ENCODE results near the gene SENP1.

The SENP1 gene

DNA sequence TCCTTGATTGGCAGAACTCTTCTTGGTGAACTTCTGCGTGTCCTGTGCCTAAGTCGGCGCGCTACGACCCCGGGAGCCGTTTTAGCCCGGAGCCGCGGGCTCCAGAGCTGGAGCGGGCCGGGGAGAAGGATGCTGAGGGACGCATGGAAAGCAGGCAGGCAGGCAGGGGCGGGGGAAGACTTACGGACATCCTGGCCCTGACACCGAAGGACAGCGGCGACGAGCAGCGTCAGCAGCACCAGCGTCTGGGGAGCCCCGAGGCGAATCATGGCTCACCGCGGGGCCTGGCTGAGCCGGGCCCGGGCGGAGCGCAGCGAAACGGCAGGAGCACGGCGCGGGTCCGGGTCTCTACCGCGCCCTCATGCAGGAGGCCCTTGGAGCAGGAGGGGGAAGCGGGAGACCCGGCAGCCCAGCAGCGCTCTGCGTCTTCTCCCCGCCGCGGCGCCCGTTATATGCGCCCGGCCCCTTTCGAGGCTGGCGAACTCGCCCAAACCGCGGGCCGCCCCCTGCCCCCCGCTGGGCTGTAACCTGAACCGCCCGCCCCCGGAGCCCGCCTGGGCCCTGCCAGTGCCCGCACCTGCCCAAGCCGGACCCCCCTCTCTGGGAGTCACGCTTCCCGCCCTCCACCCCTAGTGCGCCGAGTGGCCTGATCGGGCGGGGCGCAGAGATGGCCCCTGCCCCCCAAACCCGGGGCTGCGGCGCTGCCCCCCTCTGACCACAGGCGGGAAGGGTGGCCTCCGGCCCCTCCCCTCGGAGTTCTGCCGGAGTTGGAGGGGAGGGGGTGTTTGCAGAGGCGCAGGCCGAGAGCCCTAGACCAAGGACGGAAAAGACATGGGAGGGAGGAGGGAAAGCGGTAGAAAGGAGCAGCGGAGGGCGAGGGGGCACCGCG is 101.6 kb downstream of the SENP1 start, which contains the start of gene COL2A1:
COL2A1 (minus strand) TSS at position 424 of the 889 bp plus-strand sequence; CDS start at position 269, 155 bp downstream.
- CTCF ChIA-PET = interaction anchor here (0.8 to 1.4 kb wide), 3 partner anchors 12 to 49 kb away, joined by 3 read pairs; no protein-coding TSS in a partner anchor
- WGBS (ENCODE audit: insufficient coverage) = under 1% methylated on average over 62 of the region's 83 CpGs
- Histone ChIP-seq H3K4me3 (ENCODE audit: control insufficient read depth in 1 of 7, extremely low read depth in 1 of 7, insufficient read depth in 4 of 7, low read depth in 2 of 7, low read length in 6 of 7) (peak within 1 kb of the TSS; percentile 18 to 68 (median 51)), H3K36me3 (ENCODE audit: control insufficient read depth in 4 of 4, insufficient read depth in 4 of 4, low read length in 3 of 4) (no peaks in the 10 kb centered on the region), H3K9me3 (ENCODE audit: control extremely low read depth in 1 of 5, control insufficient read depth in 4 of 5, insufficient read depth in 2 of 5, low read depth in 1 of 5, low read length in 4 of 5) (no peaks in the 10 kb centered on the region), H3K27ac (ENCODE audit: insufficient read depth in 1 of 2, low read depth in 1 of 2, low read length in 2 of 2, poor library complexity in 1 of 2, severe bottlenecking in 2 of 2) (no peak within 1 kb of the TSS), H3K4me1 (ENCODE audit: control extremely low read depth in 1 of 4, control insufficient read depth in 4 of 4, insufficient read depth in 4 of 4, low read length in 3 of 4) (peaks cover 3 to 45% (median 43%) of the 10 kb centered on the region in 4 experiments), H3K27me3 (replicated peaks in 2 of 5; ENCODE audit: control insufficient read depth in 4 of 5, insufficient read depth in 5 of 5, low read length in 4 of 5) (peaks cover 9 to 93% (median 58%) of the 10 kb centered on the region in 5 experiments)
- peak; percentile 22 to 74 (median 64) for DNase-seq
- POLR2A ChIA-PET = no interaction called here

DNA sequence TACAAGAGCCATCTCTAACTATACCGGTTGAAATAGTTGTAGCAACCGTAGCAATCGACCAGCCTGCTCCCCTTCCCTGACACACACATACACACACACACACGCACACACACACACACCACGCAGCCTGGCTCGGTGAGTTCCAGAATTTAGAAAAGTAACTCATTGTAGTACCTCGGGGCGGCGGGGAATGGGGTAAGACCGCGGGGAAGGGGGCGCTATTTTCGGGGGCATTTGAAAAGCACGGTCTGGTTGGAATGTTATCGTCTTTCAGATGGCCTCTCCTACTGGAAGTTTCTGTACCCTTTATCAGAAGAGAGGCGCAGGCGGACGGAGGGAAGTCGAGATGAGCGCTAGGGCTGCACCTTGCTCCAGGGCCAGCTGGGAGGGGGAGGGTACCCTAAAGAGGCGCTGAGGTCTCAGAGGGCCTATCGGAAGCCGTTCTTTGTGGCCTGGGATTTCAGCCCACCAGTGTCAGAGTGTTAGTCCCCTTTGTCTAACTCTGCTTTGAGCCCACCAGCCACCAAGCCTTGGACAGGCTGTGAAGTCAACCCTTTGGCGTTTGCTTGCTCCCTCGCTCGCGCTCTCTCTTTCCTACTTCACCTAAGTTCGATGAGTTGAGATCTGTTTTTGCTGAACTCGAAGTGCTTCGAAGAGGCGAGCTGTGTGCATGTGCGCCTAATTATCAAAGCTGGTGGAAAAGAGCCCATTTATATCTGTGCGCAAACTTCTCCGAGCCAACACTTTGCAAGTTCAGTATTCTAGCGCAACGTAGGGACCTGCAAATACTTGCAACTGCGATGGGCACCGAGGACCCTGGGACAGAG is 102.4 kb downstream of the SENP1 start:
- peak; percentile 56 to 73 (median 64) for DNase-seq
- no peaks in the 10 kb centered on the region for H3K9me3 ChIP-seq (ENCODE audit: control extremely low read depth in 1 of 5, control insufficient read depth in 4 of 5, insufficient read depth in 2 of 5, low read depth in 1 of 5, low read length in 4 of 5)
- ChIA-PET POLR2A (no interaction called here), CTCF (interaction anchor here (0.8 to 1.6 kb wide), 4 partner anchors 12 to 97 kb away, joined by 3 to 7 read pairs (median 3); no protein-coding TSS in a partner anchor)
- peaks cover 3 to 45% (median 43%) of the 10 kb centered on the region in 4 experiments for H3K4me1 ChIP-seq (ENCODE audit: control extremely low read depth in 1 of 4, control insufficient read depth in 4 of 4, insufficient read depth in 4 of 4, low read length in 3 of 4)
- H3K4me3 ChIP-seq (ENCODE audit: control insufficient read depth in 1 of 7, extremely low read depth in 1 of 7, insufficient read depth in 4 of 7, low read depth in 2 of 7, low read length in 6 of 7) = peak overlapping the region; percentile 18 to 68 (median 51)
- no peaks in the 10 kb centered on the region for H3K36me3 ChIP-seq (ENCODE audit: control insufficient read depth in 4 of 4, insufficient read depth in 4 of 4, low read length in 3 of 4)
- no peak overlapping the region for H3K27ac ChIP-seq (ENCODE audit: insufficient read depth in 1 of 2, low read depth in 1 of 2, low read length in 2 of 2, poor library complexity in 1 of 2, severe bottlenecking in 2 of 2)
- 1% methylated on average over 31 of the region's 38 CpGs for WGBS (ENCODE audit: insufficient coverage)
- peaks cover 9 to 94% (median 62%) of the 10 kb centered on the region in 5 experiments for H3K27me3 ChIP-seq (replicated peaks in 2 of 5; ENCODE audit: control insufficient read depth in 4 of 5, insufficient read depth in 5 of 5, low read length in 4 of 5)

DNA sequence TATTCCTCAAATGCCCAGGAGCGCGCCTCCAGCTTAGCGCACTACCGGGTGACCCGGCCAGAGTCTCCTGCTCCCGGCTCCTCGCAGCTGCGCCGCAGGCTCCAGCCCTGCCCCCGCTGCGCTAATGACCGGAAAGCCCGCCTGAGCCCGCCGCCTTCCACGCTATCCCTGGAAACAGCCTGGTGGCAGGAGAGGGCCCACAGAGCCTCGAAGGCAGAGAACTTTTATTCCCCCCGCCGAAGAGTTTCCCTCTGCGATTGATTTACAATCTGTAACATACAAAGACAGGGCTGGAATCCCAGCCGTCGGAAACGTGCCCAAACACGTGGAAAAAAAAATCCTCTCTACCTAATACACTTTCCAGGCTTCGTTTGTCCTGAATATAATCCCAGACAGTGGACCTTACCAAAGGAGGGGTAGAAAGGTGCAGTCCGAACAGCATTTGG is 103.1 kb downstream of the SENP1 start:
- no peaks in the 10 kb centered on the region for H3K9me3 ChIP-seq (ENCODE audit: control extremely low read depth in 1 of 5, control insufficient read depth in 4 of 5, insufficient read depth in 2 of 5, low read depth in 1 of 5, low read length in 4 of 5)
- peak in 1 of 3 donors; percentile 33 for DNase-seq
- H3K4me3 ChIP-seq (ENCODE audit: control insufficient read depth in 1 of 7, extremely low read depth in 1 of 7, insufficient read depth in 4 of 7, low read depth in 2 of 7, low read length in 6 of 7) = peak overlapping the region in 2 of 7 experiments; percentile 18 to 47
- no peaks in the 10 kb centered on the region for H3K36me3 ChIP-seq (ENCODE audit: control insufficient read depth in 4 of 4, insufficient read depth in 4 of 4, low read length in 3 of 4)
- ChIA-PET CTCF (interaction anchor here (1.0 to 1.6 kb wide), 2 partner anchors 12 to 97 kb away, joined by 3 to 7 read pairs; no protein-coding TSS in a partner anchor), POLR2A (no interaction called here)
- no peak overlapping the region for H3K27ac ChIP-seq (ENCODE audit: insufficient read depth in 1 of 2, low read depth in 1 of 2, low read length in 2 of 2, poor library complexity in 1 of 2, severe bottlenecking in 2 of 2)
- peaks cover 9 to 95% (median 67%) of the 10 kb centered on the region in 5 experiments for H3K27me3 ChIP-seq (replicated peaks in 2 of 5; ENCODE audit: control insufficient read depth in 4 of 5, insufficient read depth in 5 of 5, low read length in 4 of 5)
- peaks cover 3 to 45% (median 43%) of the 10 kb centered on the region in 4 experiments for H3K4me1 ChIP-seq (ENCODE audit: control extremely low read depth in 1 of 4, control insufficient read depth in 4 of 4, insufficient read depth in 4 of 4, low read length in 3 of 4)
- under 1% methylated on average over 17 of the region's 26 CpGs for WGBS (ENCODE audit: insufficient coverage)

DNA sequence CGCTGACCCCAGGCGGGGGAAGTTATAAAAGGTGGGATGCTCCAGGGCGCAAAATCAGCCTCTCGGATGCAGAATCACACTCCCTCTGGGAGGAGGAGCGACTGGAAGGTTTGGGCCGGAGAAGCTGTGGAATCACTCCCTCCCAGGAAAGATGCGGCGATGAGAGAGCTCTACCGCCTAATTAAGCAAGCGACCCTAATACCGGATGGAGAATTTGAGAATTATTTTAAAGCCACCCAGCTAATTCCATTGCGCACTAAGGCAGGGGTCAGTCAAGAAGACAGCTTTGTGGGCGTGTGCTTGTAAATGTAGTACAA is 103.5 kb downstream of the SENP1 start:
- Histone ChIP-seq H3K4me3 (ENCODE audit: control insufficient read depth in 1 of 7, extremely low read depth in 1 of 7, insufficient read depth in 4 of 7, low read depth in 2 of 7, low read length in 6 of 7) (peak overlapping the region in 4 of 7 experiments; percentile 29 to 64 (median 61)), H3K36me3 (ENCODE audit: control insufficient read depth in 4 of 4, insufficient read depth in 4 of 4, low read length in 3 of 4) (no peaks in the 10 kb centered on the region), H3K9me3 (ENCODE audit: control extremely low read depth in 1 of 5, control insufficient read depth in 4 of 5, insufficient read depth in 2 of 5, low read depth in 1 of 5, low read length in 4 of 5) (no peaks in the 10 kb centered on the region), H3K27me3 (replicated peaks in 2 of 5; ENCODE audit: control insufficient read depth in 4 of 5, insufficient read depth in 5 of 5, low read length in 4 of 5) (peaks cover 7 to 96% (median 67%) of the 10 kb centered on the region in 5 experiments), H3K27ac (ENCODE audit: insufficient read depth in 1 of 2, low read depth in 1 of 2, low read length in 2 of 2, poor library complexity in 1 of 2, severe bottlenecking in 2 of 2) (no peak overlapping the region), H3K4me1 (ENCODE audit: control extremely low read depth in 1 of 4, control insufficient read depth in 4 of 4, insufficient read depth in 4 of 4, low read length in 3 of 4) (peaks cover 3 to 45% (median 43%) of the 10 kb centered on the region in 4 experiments)
- 10% methylated on average over 7 of the region's 13 CpGs for WGBS (ENCODE audit: insufficient coverage)
- no peak for DNase-seq
- ChIA-PET CTCF (interaction anchor here (1.0 to 1.6 kb wide), 2 partner anchors 12 to 98 kb away, joined by 3 to 7 read pairs; no protein-coding TSS in a partner anchor), POLR2A (no interaction called here)

DNA sequence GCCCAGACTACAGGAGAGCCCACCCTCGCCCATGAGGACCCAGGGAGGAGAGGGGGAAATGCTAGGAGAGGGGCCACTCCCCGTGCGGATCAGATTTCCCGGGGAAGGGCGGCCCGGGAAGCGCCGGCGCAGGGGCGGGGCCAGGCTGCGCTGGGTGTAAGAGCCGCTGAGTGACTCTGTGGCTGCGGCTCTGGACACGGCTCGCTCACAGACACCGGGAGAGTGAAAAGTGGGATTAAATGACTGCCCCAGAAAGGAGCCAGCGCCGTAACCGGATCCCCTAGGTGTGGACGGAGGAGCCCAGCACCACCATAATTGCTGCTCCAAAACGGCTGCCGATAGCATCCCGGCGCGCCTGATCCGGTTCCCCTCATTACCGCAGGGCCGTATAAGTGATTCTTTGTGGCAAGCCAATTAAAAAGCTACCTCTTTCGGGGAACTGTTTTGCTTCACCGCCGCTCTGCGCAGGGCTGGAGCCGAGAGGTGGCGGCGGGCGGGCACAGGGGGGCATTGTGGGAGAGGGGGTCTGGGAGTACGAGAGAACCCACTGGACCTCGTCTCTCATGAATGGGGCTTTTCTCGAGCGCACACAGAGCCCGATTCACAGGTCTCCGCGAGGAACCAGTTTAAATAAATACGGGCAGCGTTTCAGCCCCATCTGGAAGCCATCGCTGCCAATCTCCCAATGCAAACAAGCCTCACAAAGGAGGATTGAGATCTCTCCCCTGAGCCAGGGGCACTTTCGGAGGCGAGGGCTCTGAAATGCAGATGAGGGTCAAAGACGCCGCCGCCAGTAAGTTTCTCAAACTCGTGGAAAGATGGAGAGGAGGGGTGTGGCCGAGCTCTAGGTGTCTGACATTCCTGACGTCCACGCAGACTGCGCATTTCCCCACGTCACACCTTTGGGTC is 104.1 kb downstream of the SENP1 start:
- H3K27ac ChIP-seq (ENCODE audit: insufficient read depth in 1 of 2, low read depth in 1 of 2, low read length in 2 of 2, poor library complexity in 1 of 2, severe bottlenecking in 2 of 2) = no peak overlapping the region
- DNase-seq = peak in 2 of 3 donors; percentile 46 to 58
- peak overlapping the region in 5 of 7 experiments; percentile 29 to 64 (median 59) for H3K4me3 ChIP-seq (ENCODE audit: control insufficient read depth in 1 of 7, extremely low read depth in 1 of 7, insufficient read depth in 4 of 7, low read depth in 2 of 7, low read length in 6 of 7)
- H3K9me3 ChIP-seq (ENCODE audit: control extremely low read depth in 1 of 5, control insufficient read depth in 4 of 5, insufficient read depth in 2 of 5, low read depth in 1 of 5, low read length in 4 of 5) = no peaks in the 10 kb centered on the region
- peaks cover 2 to 92% (median 69%) of the 10 kb centered on the region in 5 experiments for H3K27me3 ChIP-seq (replicated peaks in 2 of 5; ENCODE audit: control insufficient read depth in 4 of 5, insufficient read depth in 5 of 5, low read length in 4 of 5)
- H3K36me3 ChIP-seq (ENCODE audit: control insufficient read depth in 4 of 4, insufficient read depth in 4 of 4, low read length in 3 of 4) = no peaks in the 10 kb centered on the region
- peaks cover 3 to 45% (median 43%) of the 10 kb centered on the region in 4 experiments for H3K4me1 ChIP-seq (ENCODE audit: control extremely low read depth in 1 of 4, control insufficient read depth in 4 of 4, insufficient read depth in 4 of 4, low read length in 3 of 4)
- under 1% methylated on average over 43 of the region's 57 CpGs for whole genome bisulfite sequencing (ENCODE audit: insufficient coverage)
- ChIA-PET POLR2A (interaction anchor here (0.8 kb wide), 1 partner anchor 130 kb away, joined by 4 read pairs; no protein-coding TSS in a partner anchor), CTCF (interaction anchor here (0.6 to 1.6 kb wide), 4 partner anchors 9 to 246 kb away, joined by 3 to 7 read pairs (median 3); no protein-coding TSS in a partner anchor)
